GM10248 (cell line): ENCODE measurements around the gene NTS.

Source experiments
- CTCF ChIA-PET: fragments of 300-600 bp; sonication (Branson Sonifier 250); formaldehyde crosslinking; extraction: SDS; loops from one replicate; lab custom pipeline; 2021; ENCODE audit warnings: antibody characterized with exemption; lab: Yijun Ruan, JAX
- POLR2A ChIA-PET: fragments of 350-650 bp; sonication (Branson Sonifier 250); formaldehyde crosslinking; extraction: SDS; loops from one replicate; lab custom pipeline; 2020; ENCODE audit warnings: antibody characterized with exemption; lab: Yijun Ruan, JAX
- DNase-seq: peaks from one replicate; pipeline ENCODE4 v3.0.0; 2012; ENCODE audit errors: extremely low spot score
- CTCF ChIP-seq: IDR thresholded peaks from 2 replicates; pipeline ENCODE4 v1.5.1; 2012; ENCODE audit warnings: mild to moderate bottlenecking, low read depth; ENCODE audit errors: extremely low read depth, missing control alignments, control extremely low read depth

NTS gene

GRCh38 chr12:85834378-85834777, 39.7 kb upstream of the NTS start:
- POLR2A ChIA-PET = no interaction called here
- no peak for TF ChIP-seq CTCF
- no peak for DNase-seq
- CTCF ChIA-PET = interaction anchor here (1.1 kb wide), 1 partner anchor 32 kb away, joined by 3 read pairs; no protein-coding TSS in a partner anchor

- DNase-seq = no peak
- TF ChIP-seq CTCF = no peak
- ChIA-PET CTCF (no interaction called here), POLR2A (no interaction called here)
These were observed 38.5 kb upstream of the NTS start for GRCh38 chr12:85835426-85836196.

- no peak for TF ChIP-seq CTCF
- ChIA-PET POLR2A (no interaction called here), CTCF (interaction anchor here (0.7 to 1.2 kb wide), 5 partner anchors 13 to 412 kb away, joined by 3 read pairs; no protein-coding TSS in a partner anchor)
- no peak for DNase-seq
These were observed 37.7 kb upstream of the NTS start, which contains the start of gene RASSF9 for GRCh38 chr12:85836197-85837090. Gene RASSF9 (minus strand): TSS chr12:85836409. CDS start chr12:85836201, 208 bp downstream.

GRCh38 chr12:85843606-85844310, 30.3 kb upstream of the NTS start:
- CTCF ChIA-PET = interaction anchor here (0.9 to 6.2 kb wide), 3 partner anchors 12 to 306 kb away, joined by 3 to 23 read pairs (median 17); no protein-coding TSS in a partner anchor
- TF ChIP-seq CTCF = no peak
- no peak for DNase-seq
- POLR2A ChIA-PET = no interaction called here

- TF ChIP-seq CTCF = no peak
- ChIA-PET CTCF (interaction anchor here (4.3 to 6.2 kb wide), 2 partner anchors 6 to 17 kb away, joined by 17 to 23 read pairs; no protein-coding TSS in a partner anchor), POLR2A (no interaction called here)
- DNase-seq = no peak
These were observed 24.8 kb upstream of the NTS start for GRCh38 chr12:85849344-85849743.

- TF ChIP-seq CTCF = no peak
These were observed 18.8 kb upstream of the NTS start for GRCh38 chr12:85855305-85855704.

More at GRCh38 chr12:85855305-85855704, 18.8 kb upstream of the NTS start:
- ChIA-PET POLR2A (no interaction called here), CTCF (interaction anchor here (1.0 to 5.3 kb wide), 7 partner anchors 9 to 529 kb away, joined by 3 to 46 read pairs (median 5); no protein-coding TSS in a partner anchor)
- no peak for DNase-seq
